OCI-LY3 (cell line): ENCODE results near the gene MRPS18A.

Source experiments
- CTCF ChIP-seq: fragments of 200-600, 300-600 bp; sonication (generic); IDR thresholded peaks from 2 replicates; pipeline ENCODE4 v1.5.1; 2014; ENCODE audit warnings: antibody characterized with exemption, low read length, low read depth
- EZH2phosphoT487 ChIP-seq: fragments of 200-600 bp; shearing (Covaris generic); IDR thresholded peaks from 2 replicates; pipeline ENCODE4 v1.6.1; 2018; ENCODE audit warnings: antibody characterized with exemption, mixed run types, low read depth

- TF ChIP-seq CTCF (no peak), EZH2phosphoT487 (no peak)
Measured at GRCh38 chr6:43647613-43648012, 40.0 kb downstream of the MRPS18A start.
